Endothelial cell of umbilical vein (primary cell): ENCODE results near the gene AFTPH. TPM values are rescaled to one million over a fixed set of nuclear protein-coding genes. Genes with fewer than 3 reads are reported as not detected.

Source experiments
- BruUV-seq: library from RNA; stranded (reverse); fragments of 400-500 nt; replicated peaks from 2 replicates; lab custom pipeline; 2021; lab: Mats Ljungman, UMichigan
- CTCF ChIA-PET: fragments of 300-600, 350-600 bp; sonication (Branson Sonifier 250); formaldehyde crosslinking; loops from one replicate; lab custom pipeline; 2021; ENCODE audit warnings: antibody characterized with exemption, inconsistent platforms; lab: Charles Lee
- POLR2A ChIA-PET: fragments of 300-600, 350-600 bp; sonication (Branson Sonifier 250); formaldehyde crosslinking; loops from one replicate; lab custom pipeline; 2021; ENCODE audit warnings: antibody characterized with exemption, inconsistent platforms; lab: Charles Lee
- DNase-seq: peaks from one replicate; pipeline ENCODE4 v3.0.0-alpha.2; 2011; ENCODE audit warnings: low read depth, low spot score
- FAIRE-seq: peaks from 2 replicates; lab custom pipeline; 2011; peaks lifted over from hg19 to GRCh38; lab: Jason Lieb, UNC
- H2AFZ ChIP-seq: 2 replicates; pipeline ENCODE4 v1.6.0; 2012; ENCODE audit warnings: low read depth, low read length, control low read depth, inconsistent platforms
- H3K27ac ChIP-seq: 2 replicates; pipeline ENCODE4 v1.5.1; 2011; ENCODE audit warnings: low read depth, mild to moderate bottlenecking, control low read depth, low read length, moderate library complexity; ENCODE audit not compliant: insufficient read depth
- H3K27me3 ChIP-seq, 2 experiments: 2 replicates each; pipeline versions ENCODE4 v1.6.0 to v1.6.1; 2011; ENCODE audit warnings: low read length in 2 of 2, mixed read lengths in 1 of 2; ENCODE audit not compliant: control insufficient read depth in 2 of 2, insufficient read depth in 2 of 2
- H3K36me3 ChIP-seq, 2 experiments: 2 replicates in 1 of 2; 3 replicates in 1 of 2; pipeline ENCODE4 v1.5.1; 2011; ENCODE audit warnings: low read length in 2 of 2, mild to moderate bottlenecking in 1 of 2, moderate library complexity in 1 of 2; ENCODE audit not compliant: control insufficient read depth in 2 of 2, insufficient read depth in 2 of 2; ENCODE audit errors: extremely low read depth in 1 of 2
- H3K4me1 ChIP-seq: 3 replicates; pipeline ENCODE4 v1.5.1; 2011; ENCODE audit warnings: mild to moderate bottlenecking, low read length; ENCODE audit not compliant: control insufficient read depth, insufficient read depth; ENCODE audit errors: extremely low read depth
- H3K4me2 ChIP-seq: 2 replicates; pipeline ENCODE4 v1.6.1; 2011; ENCODE audit warnings: low read length, control low read depth, mixed read lengths; ENCODE audit not compliant: insufficient read depth
- H3K4me3 ChIP-seq, 3 experiments: fragments of 200-600 bp in 1 of 3; sonication (generic), shearing (Covaris generic) in 1 of 3; replicated peaks in 1 of 3; 2 replicates each; pipeline ENCODE4 v1.5.1; 2011 to 2016; ENCODE audit warnings: control low read depth in 3 of 3, low read length in 3 of 3, mild to moderate bottlenecking in 2 of 3, inconsistent platforms in 1 of 3, low read depth in 1 of 3, moderate library complexity in 1 of 3; ENCODE audit not compliant: insufficient read depth in 1 of 3
- H3K79me2 ChIP-seq: 2 replicates; pipeline ENCODE4 v1.6.0; 2012; ENCODE audit warnings: low read length, inconsistent platforms; ENCODE audit not compliant: control insufficient read depth, insufficient read depth
- H3K9ac ChIP-seq: replicated peaks from 2 replicates; pipeline ENCODE3; 2011; ENCODE audit warnings: low read length, control low read depth; ENCODE audit not compliant: insufficient read depth; ENCODE audit errors: extremely low read depth
- H3K9me1 ChIP-seq: replicated peaks from 3 replicates; pipeline ENCODE4 v1.6.0; 2011; ENCODE audit warnings: mild to moderate bottlenecking, low read length; ENCODE audit not compliant: control insufficient read depth, insufficient read depth; ENCODE audit errors: extremely low read depth
- H3K9me3 ChIP-seq: replicated peaks from 2 replicates; pipeline ENCODE4 v1.5.1; 2012; ENCODE audit warnings: low read length, inconsistent platforms; ENCODE audit not compliant: control insufficient read depth, insufficient read depth
- H4K20me1 ChIP-seq: replicated peaks from 2 replicates; pipeline ENCODE3; 2011; ENCODE audit warnings: mild to moderate bottlenecking, low read length; ENCODE audit not compliant: control insufficient read depth, insufficient read depth; ENCODE audit errors: extremely low read depth
- CTCF ChIP-seq, 2 donors: IDR thresholded peaks; 1 replicate in 1 of 2; 2 replicates in 1 of 2; pipeline ENCODE4 v1.5.1; 2011; ENCODE audit warnings: low read length in 2 of 2, mild to moderate bottlenecking in 2 of 2, moderate library complexity in 2 of 2, control low read depth in 1 of 2, inconsistent platforms in 1 of 2, low read depth in 1 of 2; ENCODE audit not compliant: insufficient read depth in 1 of 2; ENCODE audit errors: extremely low read depth in 1 of 2
- EZH2 ChIP-seq: IDR thresholded peaks from 2 replicates; pipeline ENCODE4 v1.6.1; 2012; ENCODE audit warnings: borderline replicate concordance, low read depth, mild to moderate bottlenecking, moderate library complexity, low read length, inconsistent platforms; ENCODE audit not compliant: severe bottlenecking
- FOS ChIP-seq: IDR thresholded peaks from 2 replicates; pipeline ENCODE4 v1.6.1; 2011; ENCODE audit warnings: mild to moderate bottlenecking, low read length, moderate library complexity, borderline replicate concordance; ENCODE audit not compliant: insufficient read depth
- GATA2 ChIP-seq: IDR thresholded peaks from 2 replicates; pipeline ENCODE4 v1.7.0; 2011; ENCODE audit warnings: low read depth, mild to moderate bottlenecking, moderate library complexity, mixed read lengths, low read length; ENCODE audit not compliant: insufficient read length, insufficient read depth
- JUN ChIP-seq: IDR thresholded peaks from 2 replicates; pipeline ENCODE4 v1.6.1; 2011; ENCODE audit warnings: borderline replicate concordance, low read depth; ENCODE audit not compliant: insufficient read length, insufficient read depth
- POLR2AphosphoS5 ChIP-seq: IDR thresholded peaks from 2 replicates; pipeline ENCODE4 v1.6.1; 2012; ENCODE audit warnings: low read depth, mild to moderate bottlenecking, control low read depth, low read length, moderate library complexity; ENCODE audit not compliant: insufficient read depth
- dilution Hi-C: fragments of 300-500 bp; cut with MboI; formaldehyde crosslinking; loops from one replicate; pipeline ENCODE4 v1.15.0; 2019; ENCODE audit warnings: low sequenced_read_pairs; ENCODE audit not compliant: extremely low pct_ligation_motif_present
- intact Hi-C: fragments of 100-400 bp; cut with micrococcal nuclease; formaldehyde crosslinking; loops from one replicate; pipeline ENCODE4 v1.10.0; 2022
- polyA plus RNA-seq, 4 experiments: library from polyadenylated mRNA; depleted of rRNA in 3 of 4; stranded (reverse) in 3 of 4; unstranded in 1 of 4; fragments of >200 nt; gene quantifications; 2 replicates each; pipeline versions ENCODE4 v1.2.1 to v1.2.3, GENCODE V29; 2011 to 2012; ENCODE audit warnings: missing spikeins in 1 of 4
- total RNA-seq: library from RNA; stranded (reverse); gene quantifications from 2 replicates; pipeline ENCODE4 v1.2.3, GENCODE V29; 2021

The AFTPH gene
- total and polyA plus RNA-seq, 2 donors (not counting 3 experiments of a cell fraction or from before 2014, with no cell fraction given), result 6.9 to 15.3 TPM

- H3K4me1 ChIP-seq, result peaks cover 4% of the 10 kb centered on the region
- ChIA-PET POLR2A (no interaction called here), CTCF (interaction anchor here (1.3 kb wide), 1 partner anchor 8 kb away, joined by 6 read pairs; no protein-coding TSS in a partner anchor)
- H3K4me3 ChIP-seq, result no peak overlapping the region
- H3K9me1 ChIP-seq, result no peaks in the 10 kb centered on the region
- H3K4me2 ChIP-seq, result no peak overlapping the region
- intact Hi-C loops, result no loop called here
- no peak for TF ChIP-seq EZH2
- no peak for TF ChIP-seq POLR2AphosphoS5
- TF ChIP-seq GATA2, result no peak
- TF ChIP-seq CTCF (IDR thresholded peaks at IDR 0.05; ENCODE audit: extremely low read depth in 1 of 2, insufficient read depth in 1 of 2, low read depth in 1 of 2, low read length in 2 of 2), result no peak
- no peak for TF ChIP-seq FOS
- no peak for TF ChIP-seq JUN
- H3K27me3 ChIP-seq, result no peaks in the 10 kb centered on the region
- dilution Hi-C loops, result no loop called here
- DNase-seq, result no peak
- no peak for FAIRE-seq
- peaks cover 65% of the 10 kb centered on the region for H3K79me2 ChIP-seq
- H3K9ac ChIP-seq, result no peak overlapping the region
- H4K20me1 ChIP-seq, result no peaks in the 10 kb centered on the region
- no peak overlapping the region for H2AFZ ChIP-seq
- BruUV-seq, result no TSS peak
- H3K9me3 ChIP-seq, result no peaks in the 10 kb centered on the region
- H3K27ac ChIP-seq, result no peak overlapping the region
- H3K36me3 ChIP-seq, result peaks cover 5 to 9% of the 10 kb centered on the region in 2 experiments
Measured at GRCh38 chr2:64637931-64638330, 113.8 kb downstream of the AFTPH start.
